ENCODE results near the gene PRRC1. TPM values are rescaled to one million over a fixed set of nuclear protein-coding genes. Genes with fewer than 3 reads are reported as not detected.

The PRRC1 gene
- total and polyA plus RNA-seq, 2 experiments from 2014 or later, result 31.9 to 33.9 TPM

GRCh38 chr5:127498548-127498947 is 18.9 kb upstream of the PRRC1 start:
- Histone ChIP-seq H3K4me3 (no peak overlapping the region), H3K4me1 (ENCODE audit: low read depth) (no peaks in the 10 kb centered on the region), H3K36me3 (no peaks in the 10 kb centered on the region), H3K9me3 (ENCODE audit: low read depth) (no peaks in the 10 kb centered on the region), H3K27ac (no peak overlapping the region), H3K27me3 (peaks cover 3% of the 10 kb centered on the region)
- TF ChIP-seq CTCF (IDR thresholded peaks at IDR 0.05; ENCODE audit: low read depth, low read length), result no peak
- no peak for DNase-seq (ENCODE audit: low read depth in 1 of 2, low spot score in 1 of 2)

GRCh38 chr5:127505905-127506304 is 11.5 kb upstream of the PRRC1 start:
- H3K27me3 ChIP-seq, result no peaks in the 10 kb centered on the region
- H3K4me1 ChIP-seq (ENCODE audit: low read depth), result no peaks in the 10 kb centered on the region
- no peaks in the 10 kb centered on the region for H3K9me3 ChIP-seq (ENCODE audit: low read depth)
- no peak overlapping the region for H3K4me3 ChIP-seq
- H3K36me3 ChIP-seq, result no peaks in the 10 kb centered on the region
- no peak for TF ChIP-seq CTCF (IDR thresholded peaks at IDR 0.05; ENCODE audit: low read depth, low read length)
- H3K27ac ChIP-seq, result no peak overlapping the region
- DNase-seq (ENCODE audit: low read depth in 1 of 2, low spot score in 1 of 2), result no peak

GRCh38 chr5:127506616-127507015 is 10.8 kb upstream of the PRRC1 start:
- no peak for TF ChIP-seq CTCF (IDR thresholded peaks at IDR 0.05; ENCODE audit: low read depth, low read length)
- H3K27me3 ChIP-seq, result no peaks in the 10 kb centered on the region
- DNase-seq (ENCODE audit: low read depth in 1 of 2, low spot score in 1 of 2), result no peak
- no peaks in the 10 kb centered on the region for H3K4me1 ChIP-seq (ENCODE audit: low read depth)
- H3K4me3 ChIP-seq, result no peak overlapping the region
- H3K27ac ChIP-seq, result no peak overlapping the region
- no peaks in the 10 kb centered on the region for H3K36me3 ChIP-seq
- H3K9me3 ChIP-seq (ENCODE audit: low read depth), result no peaks in the 10 kb centered on the region

- no peak for DNase-seq (ENCODE audit: low read depth in 1 of 2, low spot score in 1 of 2)
- H3K36me3 ChIP-seq, result no peaks in the 10 kb centered on the region
- TF ChIP-seq CTCF (IDR thresholded peaks at IDR 0.05; ENCODE audit: low read depth, low read length), result no peak
Observed at GRCh38 chr5:127508644-127509373, 8.6 kb upstream of the PRRC1 start.

GRCh38 chr5:127513408-127513970 is 4.0 kb upstream of the PRRC1 start:
- no peak for TF ChIP-seq CTCF (IDR thresholded peaks at IDR 0.05; ENCODE audit: low read depth, low read length)
- no peak for DNase-seq (ENCODE audit: low read depth in 1 of 2, low spot score in 1 of 2)
- Histone ChIP-seq H3K4me1 (ENCODE audit: low read depth) (peaks cover 2% of the 10 kb centered on the region), H3K4me3 (no peak overlapping the region), H3K27me3 (no peaks in the 10 kb centered on the region), H3K9me3 (ENCODE audit: low read depth) (no peaks in the 10 kb centered on the region), H3K36me3 (no peaks in the 10 kb centered on the region), H3K27ac (no peak overlapping the region)

More at GRCh38 chr5:127508644-127509373, 8.6 kb upstream of the PRRC1 start:
- no peak overlapping the region for H3K4me3 ChIP-seq
- H3K9me3 ChIP-seq (ENCODE audit: low read depth), result no peaks in the 10 kb centered on the region
- H3K27ac ChIP-seq, result no peak overlapping the region
- no peaks in the 10 kb centered on the region for H3K27me3 ChIP-seq
- H3K4me1 ChIP-seq (ENCODE audit: low read depth), result no peaks in the 10 kb centered on the region
